Heart left ventricle (tissue), 16 donors: Measurements from ENCODE around the gene MXD1. TPM values are rescaled to one million over a fixed set of nuclear protein-coding genes. Genes with fewer than 3 reads are reported as not detected.

Experiments
- ATAC-seq, 4 donors: fragments of 200-7000 bp; cut with Tn5 transposase; one replicate each; pipeline ENCODE4 v1.9.1; 2020 to 2022; ENCODE audit warnings: moderate library complexity in 4 of 4, mild to moderate bottlenecking in 3 of 4, moderate number of reproducible peaks in 1 of 4
- DNase-seq, 5 donors: peaks; one replicate each; pipeline ENCODE4 v3.0.0-alpha.2; 2020
- H3K27ac ChIP-seq, 12 donors: fragments of 200-600 bp; sonication (generic) in 4 of 12; one replicate each; pipeline versions ENCODE4 v1.5.0 to v1.8.0; 2016 to 2022; ENCODE audit warnings: mild to moderate bottlenecking in 2 of 12
- H3K27me3 ChIP-seq, 9 donors: fragments of 200-600 bp; sonication (generic) in 2 of 9; one replicate each; pipeline versions ENCODE4 v1.5.1 to v1.8.0; 2016 to 2022; ENCODE audit warnings: mild to moderate bottlenecking in 3 of 9
- H3K36me3 ChIP-seq, 9 donors: fragments of 200-600 bp; sonication (generic) in 2 of 9; one replicate each; pipeline versions ENCODE4 v1.5.0 to v1.8.0; 2018 to 2022; ENCODE audit warnings: mild to moderate bottlenecking in 2 of 9
- H3K4me1 ChIP-seq, 12 donors: fragments of 200-600 bp; sonication (generic) in 4 of 12; one replicate each; pipeline versions ENCODE4 v1.5.0 to v1.8.0; 2016 to 2022; ENCODE audit warnings: mild to moderate bottlenecking in 3 of 12
- H3K4me3 ChIP-seq, 12 donors: fragments of 200-600 bp; sonication (generic) in 4 of 12; one replicate each; pipeline versions ENCODE4 v1.5.0 to v1.8.0; 2017 to 2022; ENCODE audit warnings: mild to moderate bottlenecking in 9 of 12, moderate library complexity in 4 of 12
- H3K9me3 ChIP-seq, 12 donors: fragments of 200-600 bp; sonication (generic) in 4 of 12; one replicate each; pipeline versions ENCODE4 v1.5.0 to v1.8.0; 2016 to 2022; ENCODE audit warnings: mild to moderate bottlenecking in 1 of 12
- POLR2A ChIP-seq, 2 donors: fragments of 450-650 bp; IDR thresholded peaks; one replicate each; pipeline ENCODE4 v1.6.1; 2017; ENCODE audit warnings: antibody characterized with exemption in 2 of 2, mild to moderate bottlenecking in 2 of 2, moderate library complexity in 2 of 2
- WGBS, 4 donors: extraction: QIAGEN DNeasy Blood & Tissue Kit in 2 of 4; methylation state at CpG; one replicate each; pipeline versions ENCODE4 v1.1.5 to v1.1.7; 2013 to 2018; 5-methylcytosine and 5-hydroxymethylcytosine counted together
- intact Hi-C, 10 donors: fragments of 100-400 bp; cut with DNase I; formaldehyde crosslinking; loops; one replicate each; pipeline versions ENCODE4 v1.11.1 to v1.14.2; 2022
- polyA plus RNA-seq, 2 donors: library from polyadenylated mRNA; stranded (reverse); fragments of 200-250 nt; gene quantifications; one replicate each; pipeline ENCODE4 v1.2.3, GENCODE V29; 2013
- total RNA-seq, 9 donors: library from RNA; depleted of rRNA in 2 of 9; stranded (reverse); fragments of >200 nt in 2 of 9; fragmentation: NEBNext Ultra II Directional in 3 of 9; extraction: Animal tissue kit (Norgen Biotek cat#: 25700) in 3 of 9; gene quantifications; one replicate each; pipeline versions ENCODE4 v1.1.0 to v1.2.4, GENCODE V29; 2016 to 2023
- TF ChIP-seq, protein P1 (sequence below), 12 donors: fragments of 200-600 bp; sonication (generic) in 4 of 12; IDR thresholded peaks; one replicate each; pipeline versions ENCODE4 v1.5.0 to v1.8.0; 2018 to 2022; ENCODE audit warnings: antibody characterized with exemption in 12 of 12, mild to moderate bottlenecking in 5 of 12
- donor health status: ischemic (EF 13 %, LVEDD 7.1; RV severe dilation, severe dysfunction).
- donor health status: healthy with polysubstance abuse.
- donor health status: DM: no; HTN: yes; CAD: no.
- donor health status: DM: no; HTN: no; CAD: no.
- donor health status: ischemic (EF 25% LVEDD 6.9; RV normal size, moderate dysfunction).
- donor health status: ischemic (EF 25% LVEDD 5.7; RV mildly dilated, moderate dysfunction).
- donor health status: healthy.
- donor health status: DM: yes; HTN: yes; CAD: no.
- donor health status: ischemic (EF 35%, LVEDD 5.7; RV mildly dilated, moderate dysfunction).
- donor health status: nonischemic (EF 11% LVEDD 7.7; RV severe dilation, severe dysfunction).
- donor health status: DM: yes; HTN: yes; CAD: no.
- donor health status: PGD.
- donor health status: ischemic (EF 29% LVEDD 5.4; RV normal size, mild dysfunction).
- donor health status: nonischemic (EF 23%, LVEDD 6.1; RV moderate dilation, normal function).

Gene MXD1
- total and polyA plus RNA-seq, 11 donors = 1.6 to 17.0 (median 4.8) TPM

DNA sequence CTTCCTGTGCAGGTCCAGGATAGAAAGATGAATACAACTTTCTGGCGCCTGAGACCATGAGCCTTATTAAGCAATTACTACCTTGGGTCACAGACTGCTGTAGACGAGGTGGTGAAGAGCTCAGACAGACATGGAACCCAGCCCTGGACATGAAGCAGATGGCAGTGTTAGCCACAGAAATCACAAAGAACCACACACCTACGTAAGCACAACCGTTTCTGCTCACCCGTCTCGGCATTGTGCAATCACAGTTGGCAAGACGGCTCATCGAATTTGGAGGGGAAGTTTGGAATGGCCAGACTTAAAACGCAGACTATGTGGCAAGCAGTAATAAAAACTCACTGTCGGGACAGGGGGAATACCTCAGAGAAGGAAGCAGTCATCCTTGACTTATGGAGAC is 70.8 kb downstream of the MXD1 start:
- TF ChIP-seq POLR2A (IDR thresholded peaks at IDR 0.05) = no peak
- TF ChIP-seq, protein P1, sequence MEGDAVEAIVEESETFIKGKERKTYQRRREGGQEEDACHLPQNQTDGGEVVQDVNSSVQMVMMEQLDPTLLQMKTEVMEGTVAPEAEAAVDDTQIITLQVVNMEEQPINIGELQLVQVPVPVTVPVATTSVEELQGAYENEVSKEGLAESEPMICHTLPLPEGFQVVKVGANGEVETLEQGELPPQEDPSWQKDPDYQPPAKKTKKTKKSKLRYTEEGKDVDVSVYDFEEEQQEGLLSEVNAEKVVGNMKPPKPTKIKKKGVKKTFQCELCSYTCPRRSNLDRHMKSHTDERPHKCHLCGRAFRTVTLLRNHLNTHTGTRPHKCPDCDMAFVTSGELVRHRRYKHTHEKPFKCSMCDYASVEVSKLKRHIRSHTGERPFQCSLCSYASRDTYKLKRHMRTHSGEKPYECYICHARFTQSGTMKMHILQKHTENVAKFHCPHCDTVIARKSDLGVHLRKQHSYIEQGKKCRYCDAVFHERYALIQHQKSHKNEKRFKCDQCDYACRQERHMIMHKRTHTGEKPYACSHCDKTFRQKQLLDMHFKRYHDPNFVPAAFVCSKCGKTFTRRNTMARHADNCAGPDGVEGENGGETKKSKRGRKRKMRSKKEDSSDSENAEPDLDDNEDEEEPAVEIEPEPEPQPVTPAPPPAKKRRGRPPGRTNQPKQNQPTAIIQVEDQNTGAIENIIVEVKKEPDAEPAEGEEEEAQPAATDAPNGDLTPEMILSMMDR (IDR thresholded peaks at IDR 0.05) = no peak
- intact Hi-C loops = no loop called here
- Histone ChIP-seq H3K9me3 (no peaks in the 10 kb centered on the region), H3K4me1 (peaks cover 0 to 21% (median 0%) of the 10 kb centered on the region in 12 donors), H3K27me3 (no peaks in the 10 kb centered on the region), H3K4me3 (no peak overlapping the region), H3K36me3 (no peaks in the 10 kb centered on the region), H3K27ac (peak overlapping the region in 1 of 12 donors; percentile 80)
- 89 to 97% (median 90%) methylated on average over 10 of the region's 10 CpGs for WGBS, 4 donors
- DNase-seq (peak in 4 of 5 donors; percentile 43 to 56 (median 47)), ATAC-seq (peak; percentile 55 to 79 (median 60))

DNA sequence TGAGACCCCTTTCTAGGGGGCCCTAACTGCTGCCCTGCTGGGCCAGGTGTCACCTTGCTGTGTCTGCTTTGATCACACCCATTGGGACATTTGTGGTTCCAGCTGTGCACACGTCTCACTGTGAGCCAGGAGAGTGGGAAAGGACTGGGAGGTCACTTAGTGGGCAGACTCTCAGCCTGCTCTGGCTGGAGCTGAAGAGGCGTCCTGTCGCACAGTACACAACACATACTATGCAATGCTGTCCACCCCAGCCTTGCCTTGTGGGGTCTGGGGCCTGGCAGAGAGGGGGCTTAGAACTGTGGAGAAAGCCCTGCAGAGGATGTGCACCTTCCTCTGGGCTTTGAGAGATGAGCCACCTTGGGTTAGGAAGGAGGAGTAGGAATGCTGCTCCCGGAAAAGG is 71.8 kb downstream of the MXD1 start:
- no peaks in the 10 kb centered on the region for H3K9me3 ChIP-seq
- no peak overlapping the region for H3K27ac ChIP-seq
- ATAC-seq (no peak), DNase-seq (no peak)
- H3K4me3 ChIP-seq = no peak overlapping the region
- H3K36me3 ChIP-seq = no peaks in the 10 kb centered on the region
- 90 to 99% (median 93%) methylated on average over 4 of the region's 4 CpGs for WGBS, 4 donors
- H3K27me3 ChIP-seq = no peaks in the 10 kb centered on the region
- peaks cover 0 to 21% (median 0%) of the 10 kb centered on the region in 12 donors for H3K4me1 ChIP-seq
- TF ChIP-seq, protein P1 (IDR thresholded peaks at IDR 0.05) = no peak
- TF ChIP-seq POLR2A (IDR thresholded peaks at IDR 0.05) = no peak
- intact Hi-C loops = no loop called here

DNA sequence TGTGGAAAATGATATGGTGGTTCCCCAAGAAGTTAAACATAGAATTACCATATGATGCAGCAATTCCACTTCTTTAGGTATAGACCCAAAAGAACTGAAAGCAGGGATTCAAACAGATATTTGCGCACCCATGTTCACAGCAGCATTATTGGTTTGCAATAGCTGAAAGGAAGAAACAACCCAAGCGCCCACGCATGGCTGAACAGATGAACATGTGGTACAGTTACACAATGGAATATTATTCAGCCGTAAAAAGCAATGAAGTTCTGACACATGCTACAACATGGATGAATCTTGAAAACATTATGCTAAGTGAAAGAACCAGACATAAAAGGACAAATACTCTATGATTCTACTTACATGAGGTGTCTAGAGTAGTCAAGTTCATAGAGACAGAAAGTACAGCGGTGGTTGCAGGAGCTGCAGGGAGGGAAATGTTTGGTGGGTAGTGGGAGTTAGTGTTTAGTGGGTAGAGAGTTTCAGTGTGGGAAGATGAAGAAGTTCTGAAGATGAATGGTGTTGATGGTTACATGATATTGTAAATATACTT is 73.3 kb downstream of the MXD1 start:
- Histone ChIP-seq H3K27ac (no peak overlapping the region), H3K36me3 (peaks cover 0 to 4% (median 0%) of the 10 kb centered on the region in 9 donors), H3K4me1 (peaks cover 0 to 21% (median 0%) of the 10 kb centered on the region in 12 donors), H3K27me3 (no peaks in the 10 kb centered on the region), H3K9me3 (no peaks in the 10 kb centered on the region), H3K4me3 (no peak overlapping the region)
- intact Hi-C loops = no loop called here
- WGBS, 4 donors = 97 to 98% (median 97%) methylated on average over 5 of the region's 5 CpGs
- no peak for ATAC-seq
- DNase-seq = no peak
- no peak for TF ChIP-seq POLR2A (IDR thresholded peaks at IDR 0.05)
- TF ChIP-seq, protein P1 (IDR thresholded peaks at IDR 0.05) = no peak

DNA sequence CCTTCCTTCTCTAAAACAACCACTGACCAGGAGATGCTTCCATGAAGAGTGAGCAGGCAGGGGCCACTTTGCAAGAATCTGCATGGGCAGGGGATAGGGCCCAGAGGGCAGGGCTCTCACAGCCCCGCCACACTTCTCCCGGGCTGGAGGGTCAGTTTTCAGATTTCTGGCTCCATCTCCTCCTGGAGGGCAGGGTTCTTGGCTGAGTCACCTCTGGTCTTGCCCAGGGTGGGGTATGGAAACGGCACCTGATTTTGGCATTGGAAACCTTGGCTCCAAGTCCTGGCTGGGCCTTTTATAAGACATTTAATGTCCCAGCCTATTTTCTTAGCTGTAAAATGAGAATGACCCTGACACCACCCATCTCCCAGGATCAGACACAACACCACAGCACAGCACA is 74.1 kb downstream of the MXD1 start:
- peaks cover 0 to 12% (median 7%) of the 10 kb centered on the region in 9 donors for H3K36me3 ChIP-seq
- H3K4me3 ChIP-seq = no peak overlapping the region
- no peaks in the 10 kb centered on the region for H3K9me3 ChIP-seq
- WGBS, 4 donors = 67 to 80% (median 72%) methylated on average over 3 of the region's 3 CpGs
- TF ChIP-seq, protein P1 (IDR thresholded peaks at IDR 0.05) = no peak
- TF ChIP-seq POLR2A (IDR thresholded peaks at IDR 0.05) = no peak
- intact Hi-C loops = no loop called here
- DNase-seq (no peak), ATAC-seq (no peak)
- no peaks in the 10 kb centered on the region for H3K27me3 ChIP-seq
- H3K4me1 ChIP-seq = peaks cover 0 to 14% (median 0%) of the 10 kb centered on the region in 12 donors
- no peak overlapping the region for H3K27ac ChIP-seq
